Measurements from ENCODE around the gene IFNA7.
"Not testable (repeated sequence)": the region's sequence is repeated elsewhere in the genome, so short reads cannot be mapped to it uniquely, and the experiment has no call there.

IFNA7 gene

GRCh38 chr9:21174671-21175070 is 27.3 kb downstream of the IFNA7 start:
- no peak for DNase-seq

- DNase-seq: no peak
Measured at GRCh38 chr9:21172156-21172555, 29.8 kb downstream of the IFNA7 start.

DNA sequence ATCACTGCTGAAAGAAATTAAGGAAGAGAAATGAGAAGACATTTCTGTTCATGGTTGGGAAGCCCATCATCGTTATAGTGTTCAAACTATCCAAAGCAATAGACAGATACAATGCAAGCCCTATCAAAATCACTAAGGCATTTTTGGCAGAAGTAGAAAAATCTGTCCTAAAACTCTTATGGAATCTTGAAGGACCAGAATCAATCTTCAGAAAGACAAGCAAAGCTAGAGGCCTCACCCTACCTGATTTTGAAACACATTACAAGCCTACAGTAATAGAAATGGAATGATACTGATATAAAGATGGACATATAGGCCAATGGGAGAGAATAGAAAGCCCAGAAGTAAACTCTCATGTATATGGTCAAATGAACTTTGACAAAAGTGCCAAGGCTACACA is 30.7 kb downstream of the IFNA7 start:
- no peak for DNase-seq

- not testable (repeated sequence) for DNase-seq
Measured at GRCh38 chr9:21166560-21166959, 35.4 kb downstream of the IFNA7 start, which contains the start of gene IFNA21. IFNA21 (minus strand) TSS chr9:21166660; CDS start chr9:21166612, 48 bp downstream.

GRCh38 chr9:21165516-21165915 is 36.5 kb downstream of the IFNA7 start:
- no peak for DNase-seq

DNA sequence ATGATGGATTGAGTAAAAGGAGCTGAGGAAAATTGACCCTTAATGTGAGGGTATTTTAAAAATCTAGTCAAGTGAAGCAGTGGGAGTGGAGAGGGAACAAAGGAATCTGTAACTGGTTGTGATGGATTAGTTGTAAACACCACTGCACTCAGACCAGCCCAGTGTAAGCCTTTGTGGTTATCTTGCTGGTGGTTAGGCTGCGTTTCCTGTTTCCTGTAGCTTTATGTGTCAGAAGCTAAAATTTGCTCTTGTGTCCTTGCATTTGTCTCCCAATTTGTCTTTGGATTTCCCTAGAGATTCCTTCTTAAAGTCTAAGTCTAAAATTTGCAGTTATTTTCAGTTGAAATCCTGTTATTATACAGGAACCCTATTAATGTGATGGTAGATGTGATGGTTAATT is 41.8 kb downstream of the IFNA7 start:
- DNase-seq: peak; percentile 64

DNA sequence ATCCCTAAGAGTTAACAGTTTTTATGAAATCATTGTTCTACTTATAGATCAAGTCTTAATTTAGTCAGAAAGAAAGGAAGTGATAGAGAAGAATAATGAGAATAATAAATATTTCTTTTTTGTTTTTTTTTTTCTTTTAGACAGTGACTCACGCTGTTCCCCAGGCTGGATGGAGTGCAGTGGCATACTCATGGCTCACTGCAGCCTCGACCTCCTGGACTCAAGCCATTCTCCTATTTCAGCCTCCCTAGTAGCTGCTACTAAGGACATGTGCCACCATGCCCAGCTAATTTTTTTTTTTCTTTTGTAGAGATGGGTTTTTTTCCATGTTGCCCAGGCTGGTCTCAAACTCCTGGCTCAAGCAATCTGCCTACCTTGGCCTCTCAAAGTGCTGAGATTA is 46.5 kb downstream of the IFNA7 start:
- DNase-seq: no peak

DNA sequence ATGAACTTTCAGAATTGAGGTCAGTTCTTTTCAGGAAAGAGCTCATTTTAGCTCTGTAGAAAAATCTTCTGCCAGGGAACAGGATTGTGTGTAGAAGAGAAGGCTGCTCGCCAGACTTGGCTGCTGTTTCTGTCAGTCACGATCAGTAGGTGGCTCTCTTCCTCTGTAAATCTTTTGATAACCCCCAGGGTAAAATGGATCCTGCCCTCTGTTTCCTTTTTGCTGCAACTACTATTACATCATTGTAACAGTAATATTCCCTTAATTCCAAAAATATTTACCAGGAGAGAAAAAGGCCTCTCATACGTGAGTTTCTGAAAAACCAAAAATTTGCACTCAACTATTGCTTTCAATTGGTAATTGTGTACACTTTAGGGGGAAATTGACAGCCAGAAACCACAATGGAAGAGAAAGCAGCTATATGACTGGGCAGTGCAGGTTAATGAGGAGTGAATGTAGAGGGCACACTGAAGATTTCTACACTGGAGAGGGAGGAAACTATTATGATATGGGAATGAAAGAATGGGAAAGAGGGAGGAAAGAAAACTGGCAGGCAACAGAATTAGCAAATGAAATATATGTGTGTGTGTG is 47.9 kb downstream of the IFNA7 start:
- peak; percentile 78 for DNase-seq

- no peak for DNase-seq
Measured at GRCh38 chr9:21153336-21154017, 48.5 kb downstream of the IFNA7 start.

Data from hematopoietic multipotent progenitor cell treated with erythropoietin and hydrocortisone succinate and interleukin-3 and kit ligand, for 6 days (in vitro differentiated cells).